IMR-90 (cell line): Measurements from ENCODE around the gene LPIN1.

Experiments used
- BHLHE40 ChIP-seq: fragments of 150-350 bp; IDR thresholded peaks from 2 replicates; pipeline ENCODE4 v1.6.1; 2016; ENCODE audit warnings: mild to moderate bottlenecking, low read depth, low read length
- CTCF ChIP-seq: conservative IDR thresholded peaks from 2 replicates; pipeline ENCODE4 v1.5.1; 2012; ENCODE audit warnings: mild to moderate bottlenecking, low read depth, low read length, improper control_type of control experiment
- POLR2A ChIP-seq: IDR thresholded peaks from 2 replicates; pipeline ENCODE4 v1.6.1; 2012; ENCODE audit warnings: mild to moderate bottlenecking, low read depth, low read length
- RAD21 ChIP-seq: IDR thresholded peaks from 2 replicates; pipeline ENCODE4 v1.6.1; 2012; ENCODE audit warnings: low read length, improper control_type of control experiment
- RCOR1 ChIP-seq: IDR thresholded peaks from 2 replicates; pipeline ENCODE4 v1.6.1; 2012; ENCODE audit warnings: mild to moderate bottlenecking, low read length, improper control_type of control experiment; ENCODE audit not compliant: insufficient replicate concordance
- TF ChIP-seq, protein P1 (sequence below): fragments of 150-350 bp; IDR thresholded peaks from 2 replicates; pipeline ENCODE4 v1.6.1; 2017; ENCODE audit warnings: mild to moderate bottlenecking, antibody characterized with exemption, low read length, low read depth

- TF ChIP-seq, protein P1, sequence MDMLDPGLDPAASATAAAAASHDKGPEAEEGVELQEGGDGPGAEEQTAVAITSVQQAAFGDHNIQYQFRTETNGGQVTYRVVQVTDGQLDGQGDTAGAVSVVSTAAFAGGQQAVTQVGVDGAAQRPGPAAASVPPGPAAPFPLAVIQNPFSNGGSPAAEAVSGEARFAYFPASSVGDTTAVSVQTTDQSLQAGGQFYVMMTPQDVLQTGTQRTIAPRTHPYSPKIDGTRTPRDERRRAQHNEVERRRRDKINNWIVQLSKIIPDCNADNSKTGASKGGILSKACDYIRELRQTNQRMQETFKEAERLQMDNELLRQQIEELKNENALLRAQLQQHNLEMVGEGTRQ, result no peak
- TF ChIP-seq CTCF (no peak), RCOR1 (no peak), RAD21 (no peak), POLR2A (no peak), BHLHE40 (no peak)
Measured at GRCh38 chr2:11699686-11700670, 46.5 kb upstream of the LPIN1 start.
